ENCODE results near the gene RABAC1. TPM values are rescaled to one million over a fixed set of nuclear protein-coding genes. Genes with fewer than 3 reads are reported as not detected.

The RABAC1 gene
- total RNA-seq, 4 donors from 2014 or later, result 168 to 206 (median 199) TPM

GRCh38 chr19:41997121-41997850 is 38.2 kb upstream of the RABAC1 start:
- H3K4me3 ChIP-seq, result no peak overlapping the region
- DNase-seq (ENCODE audit: low spot score in 2 of 2), result no peak
- H3K27ac ChIP-seq, result no peak overlapping the region
- WGBS, 2 donors, result 2 to 3% methylated on average over 35 of the region's 35 CpGs
- H3K27me3 ChIP-seq, result peaks cover 3 to 95% of the 10 kb centered on the region in 2 donors
- H3K36me3 ChIP-seq, result peaks cover 0 to 12% (median 2%) of the 10 kb centered on the region in 3 donors
- H3K4me1 ChIP-seq, result peaks cover 0 to 30% (median 8%) of the 10 kb centered on the region in 4 donors
- H3K9me3 ChIP-seq, result no peaks in the 10 kb centered on the region
- TF ChIP-seq EP300 (IDR thresholded peaks at IDR 0.05) (no peak), POLR2A (IDR thresholded peaks at IDR 0.05) (no peak)
- TF ChIP-seq, protein P1, sequence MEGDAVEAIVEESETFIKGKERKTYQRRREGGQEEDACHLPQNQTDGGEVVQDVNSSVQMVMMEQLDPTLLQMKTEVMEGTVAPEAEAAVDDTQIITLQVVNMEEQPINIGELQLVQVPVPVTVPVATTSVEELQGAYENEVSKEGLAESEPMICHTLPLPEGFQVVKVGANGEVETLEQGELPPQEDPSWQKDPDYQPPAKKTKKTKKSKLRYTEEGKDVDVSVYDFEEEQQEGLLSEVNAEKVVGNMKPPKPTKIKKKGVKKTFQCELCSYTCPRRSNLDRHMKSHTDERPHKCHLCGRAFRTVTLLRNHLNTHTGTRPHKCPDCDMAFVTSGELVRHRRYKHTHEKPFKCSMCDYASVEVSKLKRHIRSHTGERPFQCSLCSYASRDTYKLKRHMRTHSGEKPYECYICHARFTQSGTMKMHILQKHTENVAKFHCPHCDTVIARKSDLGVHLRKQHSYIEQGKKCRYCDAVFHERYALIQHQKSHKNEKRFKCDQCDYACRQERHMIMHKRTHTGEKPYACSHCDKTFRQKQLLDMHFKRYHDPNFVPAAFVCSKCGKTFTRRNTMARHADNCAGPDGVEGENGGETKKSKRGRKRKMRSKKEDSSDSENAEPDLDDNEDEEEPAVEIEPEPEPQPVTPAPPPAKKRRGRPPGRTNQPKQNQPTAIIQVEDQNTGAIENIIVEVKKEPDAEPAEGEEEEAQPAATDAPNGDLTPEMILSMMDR (IDR thresholded peaks at IDR 0.05), result no peak

DNA sequence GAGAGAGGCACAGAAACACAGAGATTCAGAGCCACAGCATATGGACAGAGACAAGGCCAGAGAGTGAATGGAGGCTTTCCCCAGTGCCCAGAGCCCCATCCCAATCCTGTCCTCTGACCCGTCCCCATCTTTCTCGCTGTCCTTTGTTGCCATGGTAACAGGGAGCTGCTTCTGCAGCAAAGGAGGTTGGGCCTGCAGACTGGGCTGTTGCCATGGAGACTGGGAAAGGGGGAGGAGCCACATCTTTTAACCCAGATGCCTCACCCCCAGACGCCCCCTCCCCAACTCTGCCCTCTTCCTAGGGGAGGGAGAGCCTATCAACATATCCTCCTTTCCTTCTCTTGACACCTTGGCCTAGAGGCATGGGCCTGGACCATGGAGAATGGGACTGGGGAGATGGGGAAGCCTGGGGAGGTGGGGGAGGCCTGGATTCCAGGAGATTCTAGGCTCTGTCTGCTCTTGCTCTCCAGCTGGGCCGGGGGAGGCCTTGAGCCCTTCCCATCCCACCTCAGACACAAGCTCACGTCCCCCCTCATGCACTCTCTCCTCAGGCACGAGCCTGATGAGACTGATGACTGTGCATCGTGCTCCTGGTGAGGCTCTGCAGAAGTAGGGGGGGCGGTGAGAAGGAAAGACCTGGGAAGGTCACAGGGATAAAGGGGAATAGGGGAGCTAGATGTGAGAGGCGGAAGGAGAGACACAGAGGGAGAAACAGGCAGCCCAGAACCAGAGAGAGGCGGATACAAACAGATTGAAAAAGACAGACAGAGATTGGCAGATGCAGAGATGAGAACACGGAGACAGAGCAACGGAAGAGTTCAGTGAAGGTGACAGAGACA is 37.1 kb upstream of the RABAC1 start:
- H3K27me3 ChIP-seq, result peaks cover 3 to 96% of the 10 kb centered on the region in 2 donors
- WGBS, 2 donors, result 35 to 39% methylated on average over 12 of the region's 12 CpGs

DNA sequence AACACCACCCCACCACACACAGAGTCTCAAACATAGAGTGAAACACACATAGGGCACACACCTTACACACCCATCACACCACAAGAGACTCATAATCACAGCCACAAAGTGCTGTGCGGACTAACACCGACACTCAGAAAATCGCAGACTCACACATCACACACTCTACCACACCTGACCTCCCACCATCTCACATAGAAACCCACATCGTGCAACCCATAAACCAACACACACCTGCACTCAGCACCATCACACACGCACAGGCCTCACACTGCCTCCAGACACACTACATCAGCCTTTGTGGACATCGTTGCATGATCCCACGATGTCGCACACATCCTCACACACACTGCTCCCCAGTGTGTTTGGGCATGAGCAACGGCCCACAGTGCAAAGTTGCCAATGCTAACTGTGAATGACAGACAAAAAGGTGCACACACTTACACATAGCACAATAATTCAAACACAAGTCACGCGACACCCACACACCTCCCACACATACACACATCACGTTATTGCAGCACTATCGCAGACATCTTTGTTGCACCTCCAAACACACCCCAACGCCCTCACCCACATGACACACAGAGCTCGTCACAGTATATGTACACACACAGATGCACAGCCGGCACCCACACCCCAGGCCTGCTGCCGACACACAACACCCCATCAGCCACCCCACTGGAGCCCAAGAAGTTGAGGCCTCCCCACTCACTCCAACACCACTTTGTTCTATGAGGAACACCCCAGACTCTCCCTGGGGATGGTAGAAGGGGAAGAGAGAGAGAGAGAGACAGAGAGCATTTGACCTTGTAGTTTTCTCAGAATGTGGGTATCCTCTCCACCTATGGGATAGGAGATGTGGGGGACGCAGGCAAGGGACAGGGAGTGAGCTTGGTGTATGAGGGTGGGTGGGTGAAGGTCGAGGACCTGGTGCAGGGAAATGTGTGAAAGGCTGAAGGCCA is 36.2 kb upstream of the RABAC1 start:
- H3K27me3 ChIP-seq, result peaks cover 3 to 95% of the 10 kb centered on the region in 2 donors
- 82 to 86% methylated on average over 19 of the region's 19 CpGs for WGBS, 2 donors
- TF ChIP-seq POLR2A (IDR thresholded peaks at IDR 0.05) (no peak), EP300 (IDR thresholded peaks at IDR 0.05) (no peak)
- TF ChIP-seq, protein P1 (IDR thresholded peaks at IDR 0.05), result no peak

More for the DNA sequence above, 37.1 kb upstream of the RABAC1 start:
- DNase-seq (ENCODE audit: low spot score in 2 of 2), result no peak
- Histone ChIP-seq H3K4me1 (peaks cover 0 to 30% (median 8%) of the 10 kb centered on the region in 4 donors), H3K4me3 (no peak overlapping the region), H3K9me3 (no peaks in the 10 kb centered on the region), H3K36me3 (peaks cover 0 to 7% (median 2%) of the 10 kb centered on the region in 3 donors), H3K27ac (no peak overlapping the region)
- TF ChIP-seq POLR2A (IDR thresholded peaks at IDR 0.05), result no peak
- TF ChIP-seq EP300 (IDR thresholded peaks at IDR 0.05), result no peak
- TF ChIP-seq, protein P1 (IDR thresholded peaks at IDR 0.05), result no peak

GRCh38 chr19:41994521-41994971 is 35.4 kb upstream of the RABAC1 start:
- Histone ChIP-seq H3K27ac (no peak overlapping the region), H3K27me3 (peaks cover 3 to 88% of the 10 kb centered on the region in 2 donors), H3K4me1 (peaks cover 0 to 30% (median 8%) of the 10 kb centered on the region in 4 donors), H3K4me3 (peak overlapping the region in 2 of 4 donors; percentile 48 to 50), H3K36me3 (peaks cover 0 to 2% (median 0%) of the 10 kb centered on the region in 3 donors), H3K9me3 (no peaks in the 10 kb centered on the region)
- WGBS, 2 donors, result 15 to 20% methylated on average over 13 of the region's 13 CpGs
- TF ChIP-seq, protein P1 (IDR thresholded peaks at IDR 0.05), result no peak
- no peak for TF ChIP-seq EP300 (IDR thresholded peaks at IDR 0.05)
- no peak for DNase-seq (ENCODE audit: low spot score in 2 of 2)

More for the DNA sequence above, 36.2 kb upstream of the RABAC1 start:
- Histone ChIP-seq H3K27ac (no peak overlapping the region), H3K4me3 (no peak overlapping the region), H3K4me1 (peaks cover 0 to 30% (median 8%) of the 10 kb centered on the region in 4 donors), H3K9me3 (no peaks in the 10 kb centered on the region), H3K36me3 (peaks cover 0 to 2% (median 0%) of the 10 kb centered on the region in 3 donors)
- DNase-seq (ENCODE audit: low spot score in 2 of 2), result no peak

All from tibial nerve (tissue), 4 donors.